A549 (cell line): Measurements from ENCODE around the gene APOBEC3A.
"Not testable (repeated sequence)": the region's sequence is repeated elsewhere in the genome, so short reads cannot be mapped to it uniquely, and the experiment has no call there.

Experiments
- CBX2 ChIP-seq: fragments of 200-600 bp; sonication (generic); IDR thresholded peaks from 2 replicates; pipeline ENCODE4 v1.6.1; 2016; ENCODE audit warnings: low read depth, mild to moderate bottlenecking, borderline replicate concordance
- CEBPB ChIP-seq, 2 experiments: fragments of >200 bp in 1 of 2; sonication (Bioruptor Twin) in 1 of 2; formaldehyde crosslinking in 1 of 2; IDR thresholded peaks; 2 replicates each; pipeline ENCODE4 v1.6.1; 2012 to 2016
- CTCF ChIP-seq: fragments of >200 bp; sonication (Bioruptor Twin); formaldehyde crosslinking; IDR thresholded peaks from 3 replicates; pipeline ENCODE4 v1.5.1; 2016
- RAD21 ChIP-seq, 2 experiments: fragments of >200 bp in 1 of 2; sonication (Bioruptor Twin) in 1 of 2; formaldehyde crosslinking in 1 of 2; IDR thresholded peaks in 1 of 2; conservative IDR thresholded peaks in 1 of 2; 2 replicates in 1 of 2; 3 replicates in 1 of 2; pipeline ENCODE4 v1.6.1; 2012 to 2018; ENCODE audit warnings: inconsistent platforms in 1 of 2
- REST ChIP-seq: fragments of 200-600 bp; sonication (generic); IDR thresholded peaks from 2 replicates; pipeline ENCODE4 v1.6.1; 2016; ENCODE audit warnings: antibody characterized with exemption, mild to moderate bottlenecking, moderate library complexity
- ZNF302 ChIP-seq: fragments of 250-450 bp; sonication (Bioruptor Pico); IDR thresholded peaks from 2 replicates; pipeline ENCODE4 v1.9.0; 2021; ENCODE audit warnings: inconsistent platforms, mild to moderate bottlenecking, moderate library complexity
- ZSCAN20 ChIP-seq: fragments of 250-450 bp; sonication (Bioruptor Pico); IDR thresholded peaks from 2 replicates; pipeline ENCODE4 v1.8.0; 2022; ENCODE audit warnings: mild to moderate bottlenecking, moderate library complexity
- TF ChIP-seq, protein P1 (sequence below): fragments of 450-650 bp; IDR thresholded peaks from 2 replicates; pipeline ENCODE4 v1.6.1; 2014; ENCODE audit warnings: antibody characterized with exemption

DNA sequence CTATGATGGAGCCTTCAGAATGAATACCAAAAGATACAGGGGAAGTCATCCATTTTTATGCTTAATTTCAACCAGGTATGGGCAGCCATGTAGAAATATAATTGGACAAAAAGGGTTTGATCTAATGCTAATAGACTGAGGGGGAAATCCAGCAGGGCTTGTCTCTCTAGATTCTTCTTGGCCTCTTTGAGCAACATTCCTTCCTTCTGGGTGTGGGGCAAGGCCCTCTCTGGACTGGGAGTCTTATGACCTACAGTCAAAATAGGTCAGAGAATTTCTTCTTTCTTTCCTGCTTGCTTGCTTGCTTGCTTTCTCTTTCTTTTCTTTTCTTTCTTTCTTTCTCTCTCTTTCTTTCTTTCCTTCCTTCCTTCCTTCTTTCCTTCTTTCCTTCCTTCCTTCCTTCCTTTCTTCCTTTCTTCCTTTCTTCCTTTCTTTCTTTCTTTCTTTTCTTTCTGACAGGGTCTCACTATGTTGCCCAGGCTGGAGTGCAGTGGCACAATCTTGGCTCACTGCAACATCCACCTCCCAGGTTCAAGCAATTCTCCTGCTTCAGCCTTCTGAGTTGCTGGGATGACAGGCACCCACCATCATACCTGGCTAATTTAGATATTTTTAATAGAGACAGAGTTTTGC, 11.6 kb upstream of the APOBEC3A start:
- TF ChIP-seq, protein P1, sequence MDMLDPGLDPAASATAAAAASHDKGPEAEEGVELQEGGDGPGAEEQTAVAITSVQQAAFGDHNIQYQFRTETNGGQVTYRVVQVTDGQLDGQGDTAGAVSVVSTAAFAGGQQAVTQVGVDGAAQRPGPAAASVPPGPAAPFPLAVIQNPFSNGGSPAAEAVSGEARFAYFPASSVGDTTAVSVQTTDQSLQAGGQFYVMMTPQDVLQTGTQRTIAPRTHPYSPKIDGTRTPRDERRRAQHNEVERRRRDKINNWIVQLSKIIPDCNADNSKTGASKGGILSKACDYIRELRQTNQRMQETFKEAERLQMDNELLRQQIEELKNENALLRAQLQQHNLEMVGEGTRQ, result not testable (repeated sequence)
- TF ChIP-seq CEBPB (IDR thresholded peaks at IDR 0.05); REST; ZNF302 (CRISPR knock-in tag); ZSCAN20 (CRISPR knock-in tag); RAD21 (conservative IDR thresholded peaks at IDR 0.05 in 1 of 2, IDR thresholded peaks at IDR 0.05 in 1 of 2); CTCF; CBX2: not testable (repeated sequence)
